Coronary artery (tissue), 2 donors: ENCODE data around the gene MTNR1B.

Experiments used
- DNase-seq: peaks from one replicate; pipeline ENCODE4 v3.0.0-alpha.2; 2017; ENCODE audit warnings: low spot score
- H3K27ac ChIP-seq, 2 donors: fragments of 200-600 bp; sonication (generic); one replicate each; pipeline ENCODE4 v1.5.1; 2016 to 2019
- H3K4me3 ChIP-seq: fragments of 200-600 bp; sonication (generic); 2 replicates; pipeline ENCODE4 v1.5.1; 2016; ENCODE audit warnings: mild to moderate bottlenecking, moderate library complexity
- CTCF ChIP-seq: fragments of 200-600 bp; sonication (generic); IDR thresholded peaks from one replicate; pipeline ENCODE4 v1.5.1; 2019; ENCODE audit warnings: antibody characterized with exemption

MTNR1B gene

GRCh38 chr11:92969634-92970347 is at the start of gene MTNR1B:
TSS of gene MTNR1B (plus strand) at chr11:92969651. CDS start at chr11:92969726, 75 bp downstream.
- no peak for DNase-seq
- Histone ChIP-seq H3K27ac (no peak within 1 kb of the TSS), H3K4me3 (no peak within 1 kb of the TSS)
- no peak for TF ChIP-seq CTCF

GRCh38 chr11:92920331-92920730 is 49.1 kb upstream of the MTNR1B start:
- Histone ChIP-seq H3K27ac (no peak overlapping the region), H3K4me3 (no peak overlapping the region)
- TF ChIP-seq CTCF = no peak
- DNase-seq = no peak

GRCh38 chr11:92922731-92923130 is 46.7 kb upstream of the MTNR1B start:
- Histone ChIP-seq H3K27ac (no peak overlapping the region), H3K4me3 (no peak overlapping the region)
- TF ChIP-seq CTCF = no peak
- DNase-seq = no peak

- no peak for DNase-seq
- Histone ChIP-seq H3K27ac (no peak overlapping the region), H3K4me3 (no peak overlapping the region)
- no peak for TF ChIP-seq CTCF
Measured at GRCh38 chr11:92929246-92929645, 40.2 kb upstream of the MTNR1B start.

GRCh38 chr11:92929653-92930052 is 39.8 kb upstream of the MTNR1B start:
- DNase-seq = no peak
- H3K4me3 ChIP-seq = no peak overlapping the region
- no peak for TF ChIP-seq CTCF
- no peak overlapping the region for H3K27ac ChIP-seq

GRCh38 chr11:92931746-92932422 is 37.6 kb upstream of the MTNR1B start:
- DNase-seq = no peak
- TF ChIP-seq CTCF = no peak
- Histone ChIP-seq H3K27ac (no peak overlapping the region), H3K4me3 (no peak overlapping the region)

- DNase-seq = no peak
- Histone ChIP-seq H3K4me3 (no peak overlapping the region), H3K27ac (no peak overlapping the region)
- no peak for TF ChIP-seq CTCF
Measured at GRCh38 chr11:92939305-92939704, 30.1 kb upstream of the MTNR1B start.
